Testis (tissue), 2 donors: ENCODE data around the gene MFSD12.

Experiments
- POLR2A ChIP-seq: fragments of 450-650 bp; IDR thresholded peaks from one replicate; pipeline ENCODE4 v1.6.1; 2017; ENCODE audit warnings: antibody characterized with exemption, mild to moderate bottlenecking, moderate library complexity
- TF ChIP-seq, protein P1 (sequence below), 3 experiments: fragments of 450-650 bp in 2 of 3; fragments of 200-600 bp in 1 of 3; sonication (generic) in 1 of 3; IDR thresholded peaks; one replicate each; pipeline ENCODE4 v1.5.1; 2016 to 2019; ENCODE audit warnings: antibody characterized with exemption in 3 of 3, mild to moderate bottlenecking in 2 of 3, moderate library complexity in 1 of 3

DNA sequence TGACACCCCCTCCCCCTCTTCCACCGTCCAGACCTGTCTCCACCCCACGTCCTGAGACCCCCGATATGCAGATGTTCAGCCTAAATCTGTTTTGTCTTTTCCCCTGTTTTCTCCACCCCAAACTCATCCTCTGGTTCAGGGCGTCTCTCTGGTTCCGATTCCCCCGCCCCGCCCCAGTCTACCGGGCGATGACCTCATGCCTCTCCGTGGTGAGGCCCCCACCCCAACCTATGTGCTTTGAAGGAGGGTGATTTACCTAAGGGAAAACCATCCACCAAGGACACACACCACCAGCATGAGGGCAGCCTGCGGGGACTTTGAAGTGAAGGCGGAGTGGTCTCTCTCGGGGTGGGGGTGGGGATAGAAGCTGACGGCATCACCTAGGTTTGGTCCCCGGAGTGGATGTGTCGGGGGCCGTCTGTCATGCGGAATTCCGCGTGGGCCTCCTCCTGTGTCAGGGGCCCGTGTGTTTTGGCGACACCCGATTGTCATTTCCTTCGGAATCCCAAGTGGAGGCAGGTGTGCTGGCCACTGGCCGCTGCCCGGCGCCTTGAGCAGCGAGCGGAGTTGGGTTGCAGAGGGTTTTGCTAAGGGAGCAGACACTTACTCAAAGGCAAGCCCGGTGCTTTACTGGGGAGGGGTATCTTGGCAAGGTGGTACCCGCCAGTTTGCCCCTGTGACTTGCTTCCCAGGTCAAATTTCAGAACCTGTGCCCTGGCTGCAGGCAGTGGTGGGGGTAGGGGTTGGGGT, 49.8 kb downstream of the MFSD12 start:
- TF ChIP-seq, protein P1, sequence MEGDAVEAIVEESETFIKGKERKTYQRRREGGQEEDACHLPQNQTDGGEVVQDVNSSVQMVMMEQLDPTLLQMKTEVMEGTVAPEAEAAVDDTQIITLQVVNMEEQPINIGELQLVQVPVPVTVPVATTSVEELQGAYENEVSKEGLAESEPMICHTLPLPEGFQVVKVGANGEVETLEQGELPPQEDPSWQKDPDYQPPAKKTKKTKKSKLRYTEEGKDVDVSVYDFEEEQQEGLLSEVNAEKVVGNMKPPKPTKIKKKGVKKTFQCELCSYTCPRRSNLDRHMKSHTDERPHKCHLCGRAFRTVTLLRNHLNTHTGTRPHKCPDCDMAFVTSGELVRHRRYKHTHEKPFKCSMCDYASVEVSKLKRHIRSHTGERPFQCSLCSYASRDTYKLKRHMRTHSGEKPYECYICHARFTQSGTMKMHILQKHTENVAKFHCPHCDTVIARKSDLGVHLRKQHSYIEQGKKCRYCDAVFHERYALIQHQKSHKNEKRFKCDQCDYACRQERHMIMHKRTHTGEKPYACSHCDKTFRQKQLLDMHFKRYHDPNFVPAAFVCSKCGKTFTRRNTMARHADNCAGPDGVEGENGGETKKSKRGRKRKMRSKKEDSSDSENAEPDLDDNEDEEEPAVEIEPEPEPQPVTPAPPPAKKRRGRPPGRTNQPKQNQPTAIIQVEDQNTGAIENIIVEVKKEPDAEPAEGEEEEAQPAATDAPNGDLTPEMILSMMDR (IDR thresholded peaks at IDR 0.05): no peak
- no peak for TF ChIP-seq POLR2A
